Nephron progenitor cell (in vitro differentiated cells): ENCODE measurements around the gene COIL.
A peak's percentile ranks its signal among the peaks of the same experiment; 100 is the strongest.
"Not testable (repeated sequence)": the region's sequence is repeated elsewhere in the genome, so short reads cannot be mapped to it uniquely, and the experiment has no call there.

Experiments used
- DNase-seq: peaks from one replicate; pipeline ENCODE4 v3.0.0; 2021
- H3K27ac Mint-ChIP-seq: 2 replicates; pipeline ENCODE4 v1.8.0; 2021; ENCODE audit warnings: mild to moderate bottlenecking, moderate library complexity, mixed read lengths
- H3K27me3 Mint-ChIP-seq: 2 replicates; pipeline ENCODE4 v1.8.0; 2021; ENCODE audit warnings: mild to moderate bottlenecking, low read depth, mixed read lengths; ENCODE audit not compliant: poor library complexity
- H3K36me3 Mint-ChIP-seq: 2 replicates; pipeline ENCODE4 v1.8.0; 2021; ENCODE audit warnings: low read depth, mixed read lengths
- H3K4me1 Mint-ChIP-seq: 2 replicates; pipeline ENCODE4 v1.8.0; 2021; ENCODE audit warnings: mixed read lengths
- H3K4me3 Mint-ChIP-seq: 2 replicates; pipeline ENCODE4 v1.8.0; 2021; ENCODE audit warnings: mild to moderate bottlenecking, moderate library complexity, mixed read lengths
- H3K9me3 Mint-ChIP-seq: 2 replicates; pipeline ENCODE4 v1.8.0; 2021; ENCODE audit warnings: mild to moderate bottlenecking, moderate library complexity, mixed read lengths
- TF ChIP-seq, protein P1 (sequence below): fragments of 200-600 bp; sonication (generic); IDR thresholded peaks from 2 replicates; pipeline ENCODE4 v1.5.0; 2021; ENCODE audit warnings: antibody characterized with exemption

The COIL gene

DNA sequence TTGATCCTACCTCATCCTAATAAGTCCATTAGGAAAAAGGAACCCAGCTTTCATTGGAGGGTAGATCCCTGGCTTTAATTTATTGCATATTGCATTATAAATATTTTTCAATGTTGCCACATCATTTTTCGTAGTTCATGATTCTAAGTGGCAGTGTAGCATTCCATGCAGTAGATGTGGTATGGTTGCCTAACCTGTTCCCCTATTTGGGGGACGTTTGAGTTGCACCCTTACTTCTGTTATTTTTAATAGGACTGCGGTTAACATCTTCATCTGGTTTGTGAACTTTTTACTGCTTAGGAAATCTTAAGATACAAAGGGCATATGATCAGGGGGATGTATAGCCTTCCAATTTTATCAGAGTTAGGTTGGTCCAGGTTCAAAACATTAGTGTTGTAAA is 22.5 kb upstream of the COIL start:
- no peak for DNase-seq
- H3K27ac Mint-ChIP-seq: no peak overlapping the region
- no peak overlapping the region for H3K4me3 Mint-ChIP-seq
- H3K4me1 Mint-ChIP-seq: peaks cover 23% of the 10 kb centered on the region
- H3K27me3 Mint-ChIP-seq: peaks cover 4% of the 10 kb centered on the region
- H3K36me3 Mint-ChIP-seq: peaks cover 33% of the 10 kb centered on the region
- H3K9me3 Mint-ChIP-seq: no peaks in the 10 kb centered on the region
- TF ChIP-seq, protein P1, sequence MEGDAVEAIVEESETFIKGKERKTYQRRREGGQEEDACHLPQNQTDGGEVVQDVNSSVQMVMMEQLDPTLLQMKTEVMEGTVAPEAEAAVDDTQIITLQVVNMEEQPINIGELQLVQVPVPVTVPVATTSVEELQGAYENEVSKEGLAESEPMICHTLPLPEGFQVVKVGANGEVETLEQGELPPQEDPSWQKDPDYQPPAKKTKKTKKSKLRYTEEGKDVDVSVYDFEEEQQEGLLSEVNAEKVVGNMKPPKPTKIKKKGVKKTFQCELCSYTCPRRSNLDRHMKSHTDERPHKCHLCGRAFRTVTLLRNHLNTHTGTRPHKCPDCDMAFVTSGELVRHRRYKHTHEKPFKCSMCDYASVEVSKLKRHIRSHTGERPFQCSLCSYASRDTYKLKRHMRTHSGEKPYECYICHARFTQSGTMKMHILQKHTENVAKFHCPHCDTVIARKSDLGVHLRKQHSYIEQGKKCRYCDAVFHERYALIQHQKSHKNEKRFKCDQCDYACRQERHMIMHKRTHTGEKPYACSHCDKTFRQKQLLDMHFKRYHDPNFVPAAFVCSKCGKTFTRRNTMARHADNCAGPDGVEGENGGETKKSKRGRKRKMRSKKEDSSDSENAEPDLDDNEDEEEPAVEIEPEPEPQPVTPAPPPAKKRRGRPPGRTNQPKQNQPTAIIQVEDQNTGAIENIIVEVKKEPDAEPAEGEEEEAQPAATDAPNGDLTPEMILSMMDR: no peak

DNA sequence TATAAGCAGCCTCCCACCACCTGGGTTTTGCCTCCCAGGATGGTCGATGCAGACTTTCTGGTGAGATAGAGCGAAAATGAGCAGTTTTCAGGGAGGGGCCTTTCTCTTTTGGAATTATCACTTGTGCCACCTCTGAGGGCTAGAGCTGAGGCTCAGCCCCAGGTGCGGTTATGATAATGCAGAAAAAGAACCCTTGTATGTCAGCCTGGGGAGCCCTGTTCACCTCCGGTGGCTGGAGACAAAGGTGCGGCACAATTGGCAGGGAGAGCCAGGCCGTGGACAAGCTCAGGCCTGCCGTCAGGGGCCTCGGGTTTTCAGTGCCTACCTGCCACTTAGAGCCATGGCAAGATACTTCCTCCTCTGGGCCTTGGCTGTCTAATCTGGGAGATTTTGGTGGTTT is 21.5 kb upstream of the COIL start:
- Mint-ChIP-seq H3K4me1 (peaks cover 34% of the 10 kb centered on the region), H3K4me3 (no peak overlapping the region), H3K9me3 (no peaks in the 10 kb centered on the region), H3K27me3 (peaks cover 4% of the 10 kb centered on the region), H3K36me3 (peaks cover 23% of the 10 kb centered on the region), H3K27ac (no peak overlapping the region)
- DNase-seq: no peak
- TF ChIP-seq, protein P1: no peak

DNA sequence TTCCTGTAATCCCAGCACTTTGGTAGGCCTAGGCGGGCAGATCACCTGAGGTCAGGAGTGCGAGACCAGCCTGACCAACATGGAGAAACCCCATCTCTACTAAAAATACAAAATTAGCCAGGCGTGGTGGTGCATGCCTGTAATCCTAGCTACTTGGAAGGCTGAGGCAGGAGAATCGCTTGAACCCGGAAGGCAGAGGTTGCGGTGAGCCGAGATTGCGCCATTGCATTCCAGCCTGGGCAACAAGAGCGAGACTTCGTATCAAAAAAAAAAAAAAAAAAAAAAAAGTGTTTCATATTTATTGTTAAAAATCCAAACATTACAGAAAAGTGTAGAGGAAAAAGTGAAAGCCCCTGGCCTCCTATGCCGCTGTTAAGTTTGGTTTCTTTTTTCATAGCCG is 19.7 kb upstream of the COIL start:
- not testable (repeated sequence) for H3K27ac Mint-ChIP-seq, DNase-seq, H3K27me3 Mint-ChIP-seq, H3K9me3 Mint-ChIP-seq, H3K4me3 Mint-ChIP-seq
- Mint-ChIP-seq H3K4me1 (peaks cover 38% of the 10 kb centered on the region), H3K36me3 (peaks cover 10% of the 10 kb centered on the region)

DNA sequence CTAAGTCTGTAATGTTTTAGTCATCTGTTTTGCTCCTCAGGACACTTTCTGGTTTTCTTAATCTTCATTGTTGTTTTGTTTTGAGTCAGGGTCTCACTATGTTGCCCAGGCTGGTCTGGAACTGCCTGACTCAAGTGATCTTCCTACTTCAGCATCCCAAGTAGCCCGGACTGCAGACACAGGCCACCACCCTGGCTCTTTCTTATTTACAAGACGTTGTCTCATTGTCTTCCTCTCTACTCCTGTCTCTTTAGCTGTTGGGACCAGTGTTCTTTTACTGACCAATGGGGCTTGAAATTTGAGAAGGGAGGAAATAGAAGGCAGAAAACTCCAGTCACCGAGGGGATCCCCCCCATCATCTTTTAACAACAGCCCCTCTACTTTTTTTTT is 18.2 kb upstream of the COIL start:
- Mint-ChIP-seq H3K27me3 (peaks cover 12% of the 10 kb centered on the region), H3K27ac (no peak overlapping the region), H3K9me3 (no peaks in the 10 kb centered on the region), H3K36me3 (peaks cover 4% of the 10 kb centered on the region), H3K4me1 (peaks cover 44% of the 10 kb centered on the region), H3K4me3 (peak overlapping the region; percentile 86)
- TF ChIP-seq, protein P1: no peak
- DNase-seq: no peak

DNA sequence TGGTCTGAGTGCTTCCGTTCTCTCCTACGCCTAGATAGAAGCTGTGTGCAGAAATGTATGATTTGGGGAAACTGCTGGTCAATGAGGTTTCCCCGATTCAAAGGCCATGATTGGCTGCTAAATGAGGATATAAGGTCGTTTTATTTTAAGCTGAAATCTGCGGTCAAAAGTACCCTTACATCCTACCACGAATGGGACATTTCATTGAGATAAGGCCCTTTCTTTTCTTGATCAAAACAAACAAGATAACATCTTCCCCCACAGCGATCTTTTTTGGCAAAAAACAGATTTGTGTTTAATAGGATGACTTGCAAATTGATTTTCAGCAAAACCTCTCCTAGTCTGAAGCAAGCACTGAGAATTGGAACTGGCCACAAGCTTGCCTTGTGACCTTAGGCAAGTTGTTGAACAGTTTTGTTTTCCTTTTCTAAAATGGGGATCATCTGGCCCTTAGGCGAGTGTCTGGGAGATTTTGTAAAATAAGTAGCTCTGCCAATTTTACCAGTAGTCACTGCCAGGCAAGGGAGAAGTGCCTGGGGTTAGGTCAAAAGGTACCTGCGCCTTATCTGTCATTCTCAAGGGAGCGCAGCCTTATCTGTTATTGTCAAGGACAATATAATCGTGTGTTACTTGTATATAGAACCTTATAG is 17.7 kb upstream of the COIL start:
- DNase-seq: no peak
- no peak overlapping the region for H3K27ac Mint-ChIP-seq
- no peaks in the 10 kb centered on the region for H3K36me3 Mint-ChIP-seq
- H3K9me3 Mint-ChIP-seq: no peaks in the 10 kb centered on the region
- H3K4me1 Mint-ChIP-seq: peaks cover 44% of the 10 kb centered on the region
- TF ChIP-seq, protein P1: no peak
- H3K27me3 Mint-ChIP-seq: peaks cover 12% of the 10 kb centered on the region
- peak overlapping the region; percentile 86 for H3K4me3 Mint-ChIP-seq

DNA sequence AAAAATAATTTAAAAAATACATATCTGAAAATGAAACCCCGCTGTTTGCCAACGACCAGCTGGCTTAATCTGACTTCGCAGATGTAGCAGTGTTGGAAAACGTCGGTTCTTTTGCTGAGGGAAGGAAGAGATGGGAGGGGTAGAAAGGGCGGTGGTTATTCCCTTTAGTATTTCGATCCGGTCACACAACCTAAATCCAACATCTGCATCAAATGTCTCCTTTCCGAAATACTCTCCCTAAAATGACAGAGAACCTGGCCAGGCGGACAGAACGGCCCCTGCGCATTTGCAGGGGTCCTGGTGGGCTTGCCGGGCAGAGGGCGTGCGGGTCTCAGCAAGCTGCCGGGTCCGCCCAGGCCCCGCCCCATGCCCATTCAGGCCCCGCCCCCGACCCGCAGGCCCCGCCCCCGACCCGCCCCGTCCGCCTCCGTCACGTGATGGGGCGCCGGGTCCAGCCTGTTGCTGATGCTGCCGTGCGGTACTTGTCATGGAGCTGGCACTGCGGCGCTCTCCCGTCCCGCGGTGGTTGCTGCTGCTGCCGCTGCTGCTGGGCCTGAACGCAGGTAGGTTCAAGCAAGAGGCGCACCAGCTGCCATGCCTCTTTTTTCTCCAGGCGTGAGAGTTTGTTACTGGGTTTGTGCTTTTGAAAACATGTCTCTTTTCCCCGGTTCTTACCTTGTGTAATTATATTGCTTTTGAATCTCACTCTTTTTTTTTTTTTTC is 17.0 kb upstream of the COIL start, which contains the start of gene SCPEP1:
Gene SCPEP1 (plus strand): TSS at position 459 of the 723 bp plus-strand sequence. CDS start 29 bp downstream, at position 488.
- DNase-seq: peak; percentile 83
- no peak within 1 kb of the TSS for H3K27ac Mint-ChIP-seq
- TF ChIP-seq, protein P1: no peak
- no peaks in the 10 kb centered on the region for H3K36me3 Mint-ChIP-seq
- H3K9me3 Mint-ChIP-seq: peaks cover 4% of the 10 kb centered on the region
- peak within 1 kb of the TSS; percentile 86 for H3K4me3 Mint-ChIP-seq
- H3K4me1 Mint-ChIP-seq: peaks cover 44% of the 10 kb centered on the region
- peaks cover 12% of the 10 kb centered on the region for H3K27me3 Mint-ChIP-seq
